Astrocyte of the hippocampus (primary cell): ENCODE results near the gene TP53TG3E.
"Not testable (repeated sequence)": the region's sequence is repeated elsewhere in the genome, so short reads cannot be mapped to it uniquely, and the experiment has no call there.

Experiments used
- DNase-seq: peaks from one replicate; pipeline ENCODE4 v3.0.0; 2011; ENCODE audit warnings: low read depth, low spot score

TP53TG3E gene

GRCh38 chr16:33304006-33304405 is at the start of gene TP53TG3E:
Gene TP53TG3E (plus strand): TSS chr16:33304306. CDS start chr16:33304374, 68 bp downstream.
- not testable (repeated sequence) for DNase-seq

GRCh38 chr16:33336226-33337012 is 32.3 kb downstream of the TP53TG3E start:
- DNase-seq = not testable (repeated sequence)

- not testable (repeated sequence) for DNase-seq
Observed at GRCh38 chr16:33337627-33338542, 33.8 kb downstream of the TP53TG3E start.

GRCh38 chr16:33338543-33338951 is 34.4 kb downstream of the TP53TG3E start:
- DNase-seq = not testable (repeated sequence)

- DNase-seq = not testable (repeated sequence)
Observed at GRCh38 chr16:33339093-33340061, 35.3 kb downstream of the TP53TG3E start.
